IPS DF 4.7 (cell line): ENCODE data around the gene THAP2.

ENCODE experiments used
- DNase-seq: peaks from one replicate; pipeline ENCODE4 v3.0.0-alpha.2; 2013; ENCODE audit warnings: low spot score; ENCODE audit errors: extremely low read depth

The THAP2 gene

DNA sequence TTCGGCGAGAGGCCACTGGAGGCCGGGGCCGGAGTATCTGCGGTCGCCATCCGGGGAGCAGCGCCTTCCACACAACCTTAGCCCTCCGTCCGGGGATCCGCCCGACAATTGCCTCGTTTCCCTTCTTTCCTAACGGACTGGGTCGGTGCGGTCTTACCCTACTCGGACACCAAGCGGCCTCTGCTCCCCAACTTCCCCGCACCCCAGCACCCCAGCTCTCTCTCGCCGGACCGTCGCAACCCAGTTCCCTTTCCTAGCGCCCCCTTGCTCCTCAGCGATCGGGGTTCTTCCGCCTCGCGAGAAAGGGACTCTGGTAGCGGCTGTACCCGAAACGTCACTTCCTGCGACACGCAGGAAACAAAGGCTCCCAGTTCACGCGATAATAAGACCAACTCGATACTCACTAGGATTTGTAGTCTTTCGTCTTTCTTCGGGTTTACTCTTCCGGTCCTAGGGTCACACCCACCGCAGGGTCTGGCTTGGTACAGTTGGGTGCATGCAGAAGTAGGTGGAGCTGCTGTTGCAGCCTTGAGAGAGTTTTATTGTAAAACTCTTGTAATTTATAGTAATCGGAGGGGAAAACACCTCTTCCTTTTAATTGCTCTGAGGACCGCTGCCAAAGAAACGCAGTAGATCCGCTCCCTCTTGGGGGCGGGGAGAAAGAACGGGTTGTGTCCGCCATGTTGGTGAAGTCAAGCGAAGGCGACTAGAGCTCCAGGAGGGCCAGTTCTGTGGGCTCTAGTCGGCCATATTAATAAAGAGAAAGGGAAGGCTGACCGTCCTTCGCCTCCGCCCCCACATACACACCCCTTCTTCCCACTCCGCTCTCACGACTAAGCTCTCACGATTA, at the start of gene THAP2, which contains the start of gene ZFC3H1:
TSS of gene THAP2 (plus strand) at position 741 of the 850 bp plus-strand sequence. CDS start 209 bp downstream, outside the sequence.
TSS of gene ZFC3H1 (minus strand) at position 288 of the 850 bp plus-strand sequence. CDS start at position 50, 238 bp downstream.
- peak; percentile 100 for DNase-seq

DNA sequence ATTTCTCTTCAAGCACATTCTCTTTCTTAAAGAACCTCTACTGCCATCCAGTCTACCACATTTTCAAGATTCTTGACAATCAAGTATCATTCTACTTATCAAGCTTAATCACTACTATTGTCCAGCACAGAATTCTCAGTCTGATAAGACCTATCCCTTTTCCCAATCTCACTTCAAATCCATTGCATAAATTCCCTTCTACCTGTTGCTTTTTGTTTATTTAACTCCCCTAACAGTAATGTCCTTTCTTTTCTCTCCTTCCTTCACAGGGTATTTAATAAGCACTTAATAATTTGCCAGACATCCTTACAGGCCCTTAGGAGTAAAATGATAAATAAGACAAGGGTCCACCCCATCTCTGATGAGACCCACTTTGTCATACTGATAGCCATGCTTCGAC, 42.2 kb upstream of the THAP2 start:
- DNase-seq: no peak

DNA sequence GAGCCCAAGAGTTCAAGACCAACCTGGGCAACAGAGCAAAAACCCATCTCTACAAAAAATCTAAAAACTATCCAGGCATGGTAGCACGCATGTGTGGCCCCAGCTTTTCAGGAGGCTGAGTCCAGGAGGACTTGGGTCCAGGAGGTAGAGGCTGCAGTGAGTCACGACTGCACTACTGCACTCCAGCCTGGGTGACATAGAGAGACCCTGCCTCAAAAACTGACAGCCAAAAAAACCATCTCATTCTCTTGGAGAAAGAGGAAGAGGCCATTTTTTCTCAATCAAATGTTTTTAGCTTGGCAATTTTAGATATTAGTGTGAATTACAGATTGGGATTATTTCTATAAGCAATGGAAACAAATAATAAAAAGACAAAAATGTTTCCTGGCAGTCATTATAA, 38.6 kb upstream of the THAP2 start:
- DNase-seq: no peak

DNA sequence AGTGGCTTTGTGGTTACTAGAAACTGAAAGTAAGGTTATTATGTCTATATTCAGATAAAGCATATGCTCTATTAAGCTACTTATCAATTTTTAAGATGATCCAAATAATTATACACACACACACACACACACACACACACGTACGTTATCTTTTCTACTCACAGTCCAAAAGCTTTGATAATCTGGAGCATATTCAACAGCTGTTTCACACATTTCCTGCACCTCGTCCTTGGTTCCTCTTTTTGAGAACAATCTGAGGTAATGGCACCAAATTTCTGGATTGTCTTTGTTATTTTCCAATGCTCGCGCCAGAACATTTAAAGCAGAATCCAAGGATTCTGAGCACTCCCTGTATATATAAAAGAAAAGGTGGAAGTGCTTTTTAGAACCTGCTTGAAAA, 38.0 kb upstream of the THAP2 start:
- no peak for DNase-seq

DNA sequence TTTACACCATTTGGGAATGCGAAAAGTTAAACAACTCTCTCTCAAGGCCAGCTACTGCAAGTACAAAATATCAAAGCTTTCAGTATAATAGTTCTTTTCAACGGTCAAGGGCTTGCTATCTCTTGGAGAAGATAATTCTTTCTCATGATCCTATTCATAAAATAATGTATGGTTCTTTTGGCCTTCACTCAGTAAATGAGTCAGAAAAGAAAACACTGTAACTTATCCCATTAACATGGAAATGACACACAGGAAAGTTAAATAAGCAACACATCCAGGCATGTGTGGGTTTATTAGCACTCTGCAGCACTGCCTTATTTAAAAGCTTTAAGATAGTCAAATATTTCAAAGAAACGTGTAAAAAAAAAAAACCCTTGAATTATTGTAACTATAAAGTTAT, 37.3 kb upstream of the THAP2 start:
- DNase-seq: no peak

DNA sequence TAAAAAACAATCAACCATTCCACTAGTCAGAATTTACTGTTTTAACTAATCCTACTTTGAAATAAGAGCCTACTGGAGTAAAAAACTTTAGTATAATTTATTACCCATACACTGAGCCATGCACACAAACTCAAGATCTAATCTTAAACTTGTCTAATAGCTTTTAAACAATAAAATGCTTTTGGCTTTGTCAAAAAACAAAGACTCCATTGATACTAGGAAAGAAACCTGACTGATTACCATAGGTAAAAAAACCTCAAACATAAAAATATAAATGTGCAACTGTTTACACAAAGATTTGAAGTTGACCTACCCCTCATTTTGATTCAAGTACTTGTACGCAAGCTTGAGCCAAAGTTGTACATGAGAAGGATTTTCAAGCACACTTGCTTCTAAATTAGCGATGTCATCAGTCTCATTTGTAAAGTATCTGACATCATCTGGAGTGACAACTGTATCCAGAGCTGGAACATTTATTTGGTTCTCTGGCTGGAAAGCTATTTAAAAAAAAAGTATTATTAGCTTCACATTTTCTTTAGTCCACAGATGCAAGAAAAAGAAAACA, 36.6 kb upstream of the THAP2 start:
- DNase-seq: no peak

DNA sequence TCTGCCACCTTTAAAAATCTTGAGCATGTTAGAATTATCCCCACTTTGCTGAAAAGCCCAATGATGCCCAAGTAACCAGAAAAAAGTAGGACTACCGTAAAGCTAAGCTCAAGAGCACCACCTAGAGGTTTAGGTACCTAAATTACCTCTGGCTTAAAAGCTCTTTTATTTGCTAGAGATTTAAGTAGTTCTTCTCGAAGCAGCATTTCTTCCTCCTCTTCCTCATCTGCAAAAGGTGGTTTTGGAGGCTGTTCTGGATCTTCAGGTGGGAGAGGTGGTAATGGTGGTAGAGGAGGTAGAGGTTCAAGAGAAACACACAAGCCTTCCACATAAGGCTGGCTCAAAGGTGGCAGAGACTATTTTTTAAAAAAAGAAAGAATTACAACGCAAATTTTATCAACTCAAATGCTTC, 27.4 kb upstream of the THAP2 start:
- DNase-seq: peak; percentile 66

DNA sequence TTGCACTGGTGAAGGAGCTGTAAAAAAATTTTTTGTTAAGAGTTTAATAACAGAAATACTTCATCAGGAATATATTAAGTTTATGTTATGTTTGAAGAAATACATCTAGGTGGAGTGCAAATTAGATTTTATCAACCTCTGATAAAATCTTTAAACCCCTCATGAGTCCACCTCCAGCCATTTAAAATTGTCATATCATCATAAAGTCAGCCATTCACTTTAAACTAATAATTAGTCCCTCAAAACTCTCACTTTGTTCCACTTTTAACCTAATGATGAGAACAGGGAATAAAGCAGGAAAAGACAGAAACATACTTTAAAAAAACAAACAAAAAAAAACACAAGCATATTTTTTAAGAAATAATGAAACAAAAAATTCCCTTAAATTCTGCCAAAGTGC, 25.6 kb upstream of the THAP2 start:
- DNase-seq: no peak

DNA sequence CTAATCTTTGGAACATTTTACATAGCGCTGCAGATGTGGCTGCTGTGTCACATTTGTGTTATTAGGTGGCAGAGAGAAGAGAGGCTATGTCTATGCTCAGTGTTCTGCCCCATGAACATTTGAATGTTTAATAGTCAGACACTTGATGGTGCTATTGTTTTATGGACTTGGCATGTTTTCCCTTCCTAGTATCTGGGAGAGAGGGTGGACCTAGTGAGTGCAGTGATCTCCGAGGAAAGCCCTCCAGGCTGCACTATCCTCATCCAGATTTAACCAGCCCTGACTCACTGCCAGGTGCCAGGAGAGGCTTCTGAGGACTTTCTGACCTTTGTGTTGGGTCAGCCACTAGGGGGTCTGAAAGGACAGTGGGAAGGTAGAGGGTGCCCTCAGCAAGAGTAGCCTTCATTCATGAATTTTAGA, 24.8 kb upstream of the THAP2 start:
- DNase-seq: no peak

DNA sequence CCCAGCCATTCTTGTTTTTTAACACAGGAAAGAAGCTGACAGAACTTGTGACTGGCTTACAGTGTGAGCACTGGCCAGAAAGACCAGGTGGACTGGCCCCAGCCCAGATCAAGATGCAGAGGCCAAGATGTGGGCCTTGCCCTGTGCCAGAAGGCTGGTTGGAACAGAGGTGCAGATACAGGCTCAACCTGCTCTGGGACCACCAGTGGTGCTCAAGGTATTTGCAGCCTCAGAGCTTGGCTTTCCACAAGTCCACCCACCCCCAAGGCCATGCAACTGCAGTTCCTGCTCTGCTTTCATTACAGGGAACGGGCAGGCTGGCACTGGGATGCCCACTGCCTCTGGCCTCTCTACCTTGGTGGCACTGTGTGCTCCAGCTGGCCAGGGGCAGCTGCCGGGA, 23.8 kb upstream of the THAP2 start:
- DNase-seq: no peak

DNA sequence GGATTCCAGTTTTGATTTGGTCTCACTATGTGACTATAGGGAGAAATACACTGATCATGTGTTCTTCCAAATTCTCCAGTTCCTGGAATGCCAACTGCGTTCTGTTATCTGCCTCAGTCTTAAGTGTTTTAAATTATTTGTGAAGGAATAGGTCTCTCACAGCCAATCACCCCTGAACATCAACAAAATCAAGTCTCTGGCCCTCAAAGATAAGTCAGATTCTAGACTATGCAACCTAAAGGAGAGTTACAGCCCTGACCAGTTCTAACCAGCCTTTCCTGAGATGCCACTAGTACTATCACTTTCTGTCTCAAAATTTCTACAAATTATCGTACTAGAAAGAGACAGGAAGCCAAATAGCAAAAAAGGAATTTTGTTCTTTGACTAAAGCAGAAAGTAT, 22.7 kb upstream of the THAP2 start:
- no peak for DNase-seq

DNA sequence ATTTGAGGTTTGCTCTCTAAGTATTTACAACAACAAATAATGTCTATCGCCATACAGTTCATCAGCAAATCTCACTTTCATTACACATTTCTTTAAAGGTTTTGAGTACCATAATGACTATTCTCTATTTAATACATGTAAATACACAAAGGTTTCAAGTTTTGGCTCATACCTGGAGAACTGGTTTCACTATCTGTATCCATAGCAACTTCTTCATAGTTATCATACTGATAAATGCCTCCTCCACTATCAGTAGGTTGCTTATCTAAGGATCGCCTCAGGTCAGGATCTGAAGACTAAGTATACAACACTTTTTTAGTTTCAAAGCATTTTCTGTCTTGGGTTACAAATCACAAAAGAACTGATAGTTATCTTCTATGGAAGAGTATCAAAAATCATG, 21.8 kb upstream of the THAP2 start:
- no peak for DNase-seq

DNA sequence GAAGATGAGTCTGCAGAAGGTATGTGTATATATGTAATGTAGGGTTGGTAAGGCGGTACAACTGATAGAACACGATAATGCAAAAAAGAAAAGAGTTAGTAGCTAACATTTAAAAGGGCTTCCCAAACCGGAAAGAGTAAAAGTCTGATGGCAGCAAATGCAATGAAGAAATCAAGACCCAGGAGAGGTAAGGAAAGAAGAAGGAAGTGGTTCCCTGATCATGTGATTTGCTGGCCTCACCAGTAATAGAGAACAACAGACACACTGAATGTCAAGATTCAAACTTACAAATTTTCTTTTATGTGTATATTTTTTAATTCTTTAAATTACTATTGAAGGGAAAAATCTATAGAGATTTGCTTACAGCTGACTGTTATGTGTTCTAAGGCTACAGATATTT, 18.8 kb upstream of the THAP2 start:
- DNase-seq: no peak

DNA sequence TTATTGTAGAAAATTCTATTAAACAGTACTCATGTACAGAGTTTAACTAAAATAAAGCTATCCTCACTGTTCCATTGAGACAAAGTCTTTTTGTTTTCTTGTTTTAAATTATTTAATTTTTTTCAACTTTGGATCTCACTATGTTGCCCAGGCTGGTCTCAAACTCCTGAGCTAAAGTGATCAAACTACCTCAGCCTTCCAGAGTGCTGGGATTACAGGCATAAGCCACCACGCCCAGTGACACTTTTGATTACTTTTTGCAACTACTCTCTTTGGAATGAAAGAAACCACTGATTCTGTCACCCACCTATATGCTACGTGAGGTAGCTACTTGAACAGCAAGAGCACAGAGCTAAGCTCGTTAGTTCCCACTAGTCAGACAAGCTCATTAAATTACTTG, 17.6 kb upstream of the THAP2 start:
- no peak for DNase-seq

DNA sequence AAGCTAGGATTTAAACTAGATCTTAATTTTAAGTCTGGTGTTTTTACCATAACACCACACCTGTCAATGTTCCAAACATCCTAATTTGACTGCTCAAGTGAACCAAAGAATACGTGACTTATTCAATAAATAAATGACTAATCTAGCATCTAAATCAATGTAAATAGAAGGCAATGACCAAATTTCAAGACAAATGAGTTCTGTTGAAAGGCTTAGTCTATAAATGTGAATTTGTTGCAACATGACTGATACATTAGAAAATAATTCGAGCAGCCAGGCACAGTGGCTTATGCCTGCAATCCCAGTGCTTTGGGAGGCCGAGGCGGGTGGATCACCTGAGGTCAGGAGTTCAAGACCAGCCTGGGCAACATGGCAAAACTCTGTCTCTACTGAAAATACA, 15.6 kb upstream of the THAP2 start:
- no peak for DNase-seq

DNA sequence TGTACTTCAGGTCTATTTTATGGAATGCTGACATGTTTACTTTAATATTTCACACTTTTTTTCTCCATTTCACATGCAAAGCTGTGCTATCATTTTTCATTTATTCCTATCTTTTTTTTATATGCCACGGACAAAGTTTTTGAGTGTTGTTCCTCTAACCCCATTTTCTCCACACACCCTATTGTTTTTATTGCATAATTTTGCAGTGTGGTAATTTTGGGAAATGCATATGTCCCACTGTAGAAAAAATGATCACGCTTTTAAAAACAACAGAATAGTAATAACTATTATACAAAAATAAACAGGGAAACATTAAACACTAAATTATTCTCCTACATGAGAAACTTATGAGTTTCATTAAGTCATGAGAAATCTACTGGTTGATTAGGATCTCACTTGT, 14.7 kb upstream of the THAP2 start:
- DNase-seq: no peak

DNA sequence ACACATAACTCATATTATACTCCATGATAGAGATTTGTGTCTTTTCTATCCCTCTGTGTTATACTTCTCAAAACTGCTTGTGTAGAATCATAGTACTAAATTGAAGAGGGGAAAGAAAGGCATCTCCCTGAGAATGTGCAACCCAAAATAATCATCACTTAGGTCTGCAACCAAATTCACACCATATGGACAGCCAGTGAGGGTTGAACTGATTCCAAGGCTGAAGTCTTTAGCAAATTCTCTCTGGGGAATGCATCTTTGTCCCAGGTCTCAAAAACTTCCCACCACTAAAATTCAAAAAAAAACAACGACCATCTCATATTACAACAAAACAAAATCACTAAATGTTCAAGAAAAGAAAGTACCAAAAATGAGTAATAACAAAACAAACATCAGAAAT, 11.4 kb upstream of the THAP2 start:
- DNase-seq: no peak

DNA sequence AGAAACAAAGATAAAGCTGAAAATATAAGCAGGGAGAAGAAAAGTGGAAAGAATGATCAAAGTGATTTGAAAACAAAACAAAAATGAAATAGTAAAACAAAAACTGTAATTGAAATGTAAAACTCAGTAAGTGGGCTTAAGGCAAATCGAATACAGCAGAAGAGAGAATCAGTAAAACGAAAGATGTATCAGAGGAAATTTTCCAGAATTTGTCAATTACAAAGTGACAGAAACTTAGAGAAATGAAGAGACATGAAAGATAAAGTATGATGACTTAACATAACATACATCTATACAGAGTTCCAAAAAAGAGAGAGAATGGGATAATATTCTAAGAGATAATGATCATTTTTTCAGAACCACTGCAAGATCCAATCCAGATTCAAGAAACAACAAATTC, 11.0 kb upstream of the THAP2 start:
- no peak for DNase-seq

DNA sequence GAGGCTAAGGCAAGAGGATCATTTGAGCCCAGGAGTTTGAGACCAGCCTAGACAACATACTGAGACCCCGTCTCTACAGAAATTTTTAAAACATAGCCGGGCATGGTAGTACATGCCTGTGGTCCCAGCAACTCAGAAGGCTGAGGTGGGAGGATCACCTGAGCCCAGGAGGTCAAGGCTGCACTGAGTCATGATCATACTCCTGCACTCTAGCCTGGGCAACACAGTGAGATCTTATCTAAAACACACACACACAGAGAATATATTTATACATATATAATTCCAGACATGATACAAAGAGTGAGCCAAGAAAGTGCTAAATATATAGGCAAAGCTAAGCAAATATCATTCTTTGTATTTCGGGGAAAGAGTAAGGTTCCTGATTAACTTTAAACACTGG, 9.9 kb upstream of the THAP2 start:
- DNase-seq: no peak

DNA sequence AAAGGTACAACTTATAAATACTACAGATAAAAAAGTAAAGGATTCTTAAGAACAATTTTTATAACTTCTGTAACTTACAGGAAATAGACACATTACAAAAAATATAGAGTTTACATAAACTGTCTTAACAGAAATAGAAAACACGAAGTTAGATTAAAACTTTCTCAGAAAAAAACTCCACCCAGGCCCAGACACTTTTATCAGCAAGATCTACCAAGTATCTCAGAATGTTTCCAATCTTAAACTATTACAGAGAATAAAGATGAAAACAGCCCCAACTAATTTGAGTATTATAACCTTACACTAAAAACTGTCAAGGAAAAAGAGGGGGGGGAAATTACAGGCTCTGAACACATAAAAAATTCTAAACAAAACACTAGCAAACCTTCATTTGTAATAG, 8.6 kb upstream of the THAP2 start:
- no peak for DNase-seq

DNA sequence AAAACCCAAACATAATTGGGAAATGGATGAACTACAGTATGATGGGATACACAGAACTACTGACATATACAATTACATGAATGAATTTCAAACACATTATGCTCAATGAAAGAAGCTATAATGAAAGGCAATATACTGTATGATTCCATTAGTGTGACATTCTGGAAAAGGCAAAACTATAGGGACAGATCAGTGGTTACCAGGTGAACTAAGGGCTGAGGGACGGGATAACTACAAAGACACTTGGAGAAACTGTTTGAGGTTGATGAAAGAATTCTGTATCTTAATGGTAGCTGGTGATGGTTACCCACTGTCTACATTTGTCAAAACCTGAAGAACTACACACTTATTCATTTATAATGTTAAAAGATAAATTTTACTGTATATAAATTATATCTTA, 8.2 kb upstream of the THAP2 start:
- no peak for DNase-seq

DNA sequence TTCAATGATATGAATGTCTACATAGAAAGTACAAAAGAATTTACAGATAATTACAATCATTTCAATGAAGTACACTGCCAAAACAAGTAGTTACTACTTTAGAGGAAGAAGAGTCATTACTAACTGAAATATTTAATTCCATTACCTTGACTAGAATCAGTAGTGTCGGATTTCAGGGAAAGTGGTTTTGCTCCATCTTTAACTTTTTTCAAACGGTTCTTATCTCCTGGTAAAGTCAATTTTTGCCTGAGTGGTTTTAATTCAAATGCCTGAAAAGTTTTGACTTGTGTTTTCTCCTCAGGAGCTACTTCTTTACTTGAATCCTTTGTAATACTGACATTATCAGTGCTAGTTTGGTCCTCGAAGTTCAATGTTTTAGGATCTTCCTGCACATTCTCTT, 7.4 kb upstream of the THAP2 start:
- DNase-seq: no peak

DNA sequence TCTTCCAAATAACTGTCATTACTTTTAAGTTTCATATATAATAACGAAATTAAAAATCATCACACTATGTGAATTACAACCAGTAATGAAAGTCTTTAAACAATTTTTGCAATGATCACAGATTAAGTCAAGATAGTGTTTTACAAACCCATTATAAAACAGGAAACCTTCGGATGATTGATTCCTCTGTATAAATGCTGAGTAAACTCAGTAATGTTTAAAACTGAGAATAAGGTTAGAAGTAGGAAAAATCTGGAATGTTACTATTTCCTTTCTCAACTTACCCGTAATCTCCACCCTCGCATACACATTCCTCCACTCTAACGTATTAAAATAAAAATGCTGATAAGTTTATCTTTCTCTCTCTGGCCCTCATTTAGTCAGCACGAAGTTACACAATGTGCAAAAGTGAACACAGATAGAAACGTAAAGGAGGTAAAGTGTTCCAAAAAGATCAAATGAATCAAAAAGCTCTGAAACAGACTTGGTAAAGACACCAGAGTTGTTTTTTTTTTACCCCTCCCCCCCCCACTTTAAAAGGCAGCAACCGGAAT, 2.0 kb upstream of the THAP2 start:
- no peak for DNase-seq
